IPS-NIHi7 (cell line): ENCODE data around the gene PRR5L.
"Not testable (repeated sequence)": the region's sequence is repeated elsewhere in the genome, so short reads cannot be mapped to it uniquely, and the experiment has no call there.

Source experiments
- DNase-seq: peaks from one replicate; pipeline ENCODE4 v3.0.0; 2012; ENCODE audit warnings: mixed read lengths; ENCODE audit errors: extremely low spot score

The PRR5L gene

DNA sequence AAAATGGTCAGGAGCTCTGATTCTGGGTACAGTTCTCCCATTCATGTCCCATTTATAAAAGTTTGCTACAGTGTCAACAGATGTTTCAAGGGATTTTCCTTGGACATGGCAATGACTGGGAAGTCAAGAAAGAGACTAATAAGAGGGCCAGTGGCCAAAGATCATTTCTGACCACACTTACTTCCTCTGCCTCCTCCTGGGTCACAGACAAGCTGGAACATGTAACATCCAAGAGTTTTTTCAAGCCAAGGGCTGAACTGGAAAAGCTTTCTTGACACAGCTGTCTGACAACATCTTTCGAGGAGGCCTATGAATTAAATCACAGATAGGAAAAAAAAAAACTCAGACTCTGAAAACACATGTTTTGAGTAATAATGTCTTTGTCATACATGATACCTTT lies 15.6 kb upstream of the PRR5L start:
- no peak for DNase-seq

GRCh38 chr11:36281850-36282249 lies 14.2 kb upstream of the PRR5L start:
- no peak for DNase-seq

- no peak for DNase-seq
Measured at GRCh38 chr11:36282926-36283325, 13.2 kb upstream of the PRR5L start.

- no peak for DNase-seq
Measured at GRCh38 chr11:36288442-36289225, 7.5 kb upstream of the PRR5L start.

GRCh38 chr11:36289226-36289852 lies 6.7 kb upstream of the PRR5L start, which contains the start of gene COMMD9:
Gene COMMD9 (minus strand): TSS chr11:36289424. CDS start chr11:36289412, 12 bp downstream.
- peak; percentile 97 for DNase-seq

DNA sequence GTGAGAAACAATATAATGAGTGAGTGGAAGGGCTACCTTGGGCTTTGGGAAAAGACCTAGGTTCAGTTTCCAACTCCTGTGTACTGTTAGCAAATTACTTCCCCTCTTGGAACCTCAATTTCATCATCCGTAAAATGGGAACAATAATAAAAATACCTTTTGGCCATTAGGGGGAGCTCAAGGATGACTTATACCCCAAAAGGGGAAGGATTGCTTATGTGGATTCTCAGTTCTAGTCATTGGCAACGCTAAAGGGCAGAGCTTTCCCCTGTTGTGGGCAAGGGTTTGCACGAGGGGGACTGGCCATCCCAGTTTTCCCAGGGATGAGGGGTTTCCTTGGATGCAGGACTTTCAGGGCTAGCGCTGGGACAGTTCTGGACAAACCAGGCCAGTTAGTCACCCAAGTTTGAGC lies 3.8 kb upstream of the PRR5L start:
- DNase-seq: peak; percentile 80

DNA sequence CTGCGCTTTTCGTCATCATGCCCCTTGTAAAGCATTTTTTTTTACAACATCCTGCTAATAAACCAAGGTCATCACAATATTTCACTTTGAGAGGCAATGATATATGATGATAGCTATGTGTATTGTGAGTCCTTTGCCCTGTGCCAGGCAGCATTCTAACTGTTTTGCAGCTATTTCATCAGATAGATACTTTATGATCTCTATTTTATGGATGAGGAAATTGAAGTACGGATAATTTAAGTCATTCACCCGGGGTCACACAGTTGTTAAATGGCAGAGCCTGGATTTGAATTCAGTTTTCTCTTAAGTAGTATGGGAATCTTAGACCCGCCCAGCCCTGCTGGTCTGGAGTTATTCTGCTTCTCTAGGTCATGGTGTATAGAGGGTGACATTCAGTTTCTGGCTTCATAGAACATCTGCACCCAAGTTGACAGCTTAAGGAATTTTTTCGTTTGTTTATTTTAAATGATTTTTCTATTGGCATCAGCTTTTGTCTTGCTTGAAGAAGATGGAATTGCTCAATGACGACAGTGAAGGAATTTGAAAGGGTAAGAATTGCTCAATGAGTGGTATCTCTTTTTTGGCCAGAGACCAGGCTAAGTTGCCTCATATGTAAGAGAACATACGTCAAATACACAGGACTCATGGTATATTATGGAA lies 926 bp downstream of the PRR5L start:
- no peak for DNase-seq

DNA sequence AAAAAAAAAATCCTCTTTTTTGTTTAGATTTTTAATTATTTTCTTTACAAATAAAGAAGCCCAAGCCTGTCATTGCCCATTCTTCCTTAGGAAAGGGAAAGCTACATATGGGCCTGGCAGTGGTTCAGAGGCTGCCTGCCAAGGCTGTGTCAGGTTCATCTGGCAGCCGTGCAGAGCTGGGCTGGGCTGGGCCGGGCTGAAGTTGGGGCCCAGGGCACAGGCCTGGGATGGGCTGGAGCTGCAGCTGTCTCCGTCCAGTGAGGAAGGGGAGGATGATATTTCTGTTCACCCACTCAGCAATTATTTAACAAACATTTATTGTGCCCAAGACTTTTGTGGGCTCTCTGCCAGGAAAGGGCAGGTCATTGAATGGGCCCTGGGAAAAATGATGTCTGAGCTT lies 4.6 kb downstream of the PRR5L start:
- DNase-seq: no peak

DNA sequence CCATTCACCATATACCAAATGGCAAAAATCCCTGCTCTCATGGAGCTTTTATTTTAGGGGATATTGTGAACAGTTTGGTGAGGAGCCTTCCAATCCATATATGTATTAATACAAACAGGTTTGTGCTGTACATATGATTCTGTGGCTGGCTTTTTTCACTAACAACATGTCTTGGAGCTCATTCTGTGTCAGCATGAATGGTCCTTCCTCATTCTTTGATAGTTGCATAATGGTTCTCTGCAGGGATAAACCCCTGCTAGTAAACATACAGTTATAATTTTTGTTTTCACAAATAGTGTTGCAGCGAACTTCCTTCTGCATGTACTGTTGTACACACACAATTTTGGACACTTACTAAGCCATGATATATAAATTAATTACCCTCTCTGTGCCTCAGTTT lies 8.3 kb downstream of the PRR5L start:
- DNase-seq: no peak

DNA sequence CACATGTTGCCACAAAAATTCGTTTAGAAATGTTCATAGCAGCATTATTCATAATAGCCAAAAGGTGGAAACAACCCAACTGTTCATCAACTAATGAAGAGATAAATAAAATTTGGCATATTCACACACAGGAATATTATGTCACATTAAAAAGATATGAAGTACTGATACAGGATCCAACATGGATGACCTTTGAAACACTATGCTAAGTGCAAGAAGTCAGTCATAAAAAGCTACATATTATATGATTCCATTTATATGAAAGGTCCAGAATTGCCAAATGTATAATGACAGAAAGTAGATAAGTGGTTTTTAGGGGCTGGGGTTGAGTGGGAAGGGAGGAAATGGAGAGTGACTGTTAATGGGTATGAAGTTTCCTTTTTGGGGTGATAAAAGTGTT lies 9.0 kb downstream of the PRR5L start:
- no peak for DNase-seq

- peak; percentile 24 for DNase-seq
Measured at GRCh38 chr11:36306888-36307287, 10.8 kb downstream of the PRR5L start.

DNA sequence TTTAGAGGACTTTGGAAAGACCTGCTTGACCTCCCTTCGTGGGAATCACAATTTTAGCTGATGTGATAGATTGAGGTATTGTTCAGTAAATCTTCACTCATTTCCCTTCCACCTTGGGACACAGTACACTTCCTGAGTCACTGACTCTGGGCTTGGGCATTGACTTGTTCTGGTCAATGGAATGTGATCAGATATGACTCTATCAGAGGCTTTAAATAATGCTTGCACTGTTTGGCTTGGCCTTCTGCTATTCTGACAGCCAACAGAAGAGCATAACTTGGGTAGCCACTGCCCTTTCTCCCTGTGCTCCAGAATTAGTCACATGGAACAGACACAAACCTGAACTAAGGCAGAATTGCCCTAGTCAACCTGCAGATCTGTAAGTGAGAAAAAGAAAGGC lies 12.5 kb downstream of the PRR5L start:
- no peak for DNase-seq

GRCh38 chr11:36309779-36310178 lies 13.7 kb downstream of the PRR5L start:
- DNase-seq: no peak

- no peak for DNase-seq
Measured at GRCh38 chr11:36311926-36312595, 16.0 kb downstream of the PRR5L start.

DNA sequence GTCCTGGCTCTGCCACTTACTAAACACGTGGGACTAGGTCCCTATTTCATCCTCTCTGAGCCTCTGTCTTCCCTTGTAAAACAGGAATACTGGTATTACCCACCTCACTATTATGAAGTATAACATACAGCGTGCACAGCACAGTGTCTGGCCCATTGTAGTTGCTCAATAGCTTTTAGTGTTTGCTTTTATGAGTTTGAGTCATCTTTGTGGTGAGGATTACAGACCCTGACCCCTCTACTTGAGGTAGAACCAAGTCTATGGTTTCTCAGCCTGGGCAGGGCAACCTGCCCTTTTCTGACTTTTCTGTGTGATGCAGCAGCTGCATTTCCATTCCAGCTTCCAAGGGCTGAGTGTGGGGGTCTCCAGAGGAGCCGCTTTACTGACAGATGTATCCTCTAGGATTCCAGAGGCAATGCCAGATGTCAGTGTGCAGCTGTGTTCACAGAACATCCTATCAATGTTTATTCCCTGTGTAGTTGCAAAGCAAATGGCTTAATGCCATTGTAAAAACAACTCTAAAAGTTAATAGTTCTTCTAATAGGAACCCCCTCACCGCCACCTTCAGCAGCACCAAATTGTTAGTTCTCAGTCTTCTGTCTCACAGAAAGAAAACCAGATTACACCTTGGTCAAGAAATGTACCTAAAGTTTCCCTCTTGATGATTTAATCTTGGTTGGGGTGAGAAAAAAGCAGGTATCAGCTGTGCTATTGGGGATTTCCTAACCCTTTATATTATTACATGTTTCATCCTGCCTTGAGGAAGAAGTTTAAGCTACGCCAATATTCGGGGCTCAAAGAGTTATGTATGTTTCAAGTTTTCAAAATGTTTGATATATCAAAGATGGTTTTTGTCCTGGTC lies 16.8 kb downstream of the PRR5L start:
- DNase-seq: no peak

GRCh38 chr11:36313750-36314433 lies 17.8 kb downstream of the PRR5L start:
- no peak for DNase-seq

GRCh38 chr11:36314434-36314767 lies 18.3 kb downstream of the PRR5L start:
- DNase-seq: no peak

GRCh38 chr11:36316049-36316448 lies 20.0 kb downstream of the PRR5L start:
- DNase-seq: no peak

DNA sequence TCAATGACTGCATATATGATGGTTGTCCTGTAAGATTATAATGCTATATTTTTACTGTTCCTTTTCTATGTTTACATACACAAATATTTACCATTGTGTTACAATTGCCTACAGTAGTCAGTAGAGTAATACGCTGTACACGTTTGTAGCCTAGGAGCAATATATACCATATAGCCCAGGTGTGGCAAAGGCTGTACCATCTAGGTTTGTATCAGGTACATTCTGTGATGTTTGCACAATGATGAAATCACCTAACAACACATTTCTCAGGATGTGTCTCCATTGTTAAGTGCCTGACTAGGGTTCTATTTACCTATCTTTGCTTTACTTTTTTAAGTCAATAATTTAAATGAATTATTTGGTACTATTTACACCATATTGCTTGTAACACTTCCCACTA lies 21.9 kb downstream of the PRR5L start:
- no peak for DNase-seq

- not testable (repeated sequence) for DNase-seq
Measured at GRCh38 chr11:36324956-36325355, 28.9 kb downstream of the PRR5L start.

- DNase-seq: not testable (repeated sequence)
Measured at GRCh38 chr11:36325403-36325802, 29.3 kb downstream of the PRR5L start.
